Measurements from ENCODE around the gene STRC. TPM values are rescaled to one million over a fixed set of nuclear protein-coding genes. Genes with fewer than 3 reads are reported as not detected.
"Not testable (repeated sequence)": the region's sequence is repeated elsewhere in the genome, so short reads cannot be mapped to it uniquely, and the experiment has no call there.

The STRC gene
- total RNA-seq (1.0 and 1.3 TPM in 2 replicates), polyA plus RNA-seq (1.3 and 1.7 TPM in 2 replicates), polyA minus RNA-seq (0.43 and 1.3 TPM in 2 replicates)
- total RNA-seq (2013) = 0.56 TPM

- DNase-seq; H3K4me3 Mint-ChIP-seq; POLR2A ChIA-PET; ATAC-seq (ENCODE audit: low read depth); H3K4me1 ChIP-seq (ENCODE audit: control insufficient read depth in 2 of 2, insufficient read depth in 2 of 2, low read length in 2 of 2); intact Hi-C loops (cut with micrococcal nuclease); H3K27ac ChIP-seq (ENCODE audit: low read length in 2 of 2); H3K4me1 Mint-ChIP-seq; H3K9me3 ChIP-seq (ENCODE audit: control extremely low read depth in 1 of 3, control insufficient read depth in 2 of 3, insufficient read depth in 1 of 3, low read length in 2 of 3); H2AFZ ChIP-seq (ENCODE audit: insufficient read depth, low read depth, low read length, poor library complexity, severe bottlenecking); H3K36me3 ChIP-seq (replicated peaks in 1 of 2; ENCODE audit: control extremely low read depth in 1 of 2, control insufficient read depth in 1 of 2, extremely low read depth in 1 of 2, insufficient read depth in 2 of 2, low read length in 1 of 2); H3K4me3 ChIP-seq (ENCODE audit: control extremely low read depth in 1 of 5, extremely low read depth in 1 of 5, insufficient read depth in 1 of 5, low read depth in 2 of 5, low read length in 4 of 5); CTCF ChIA-PET; H3K27me3 Mint-ChIP-seq; H3K9me3 Mint-ChIP-seq (ENCODE audit: insufficient read depth); H4K20me1 ChIP-seq (ENCODE audit: control insufficient read depth, insufficient read depth, low read length, poor library complexity, severe bottlenecking); H3K4me2 ChIP-seq (replicated peaks; ENCODE audit: low read depth, low read length, poor library complexity, severe bottlenecking); H3K27me3 ChIP-seq (replicated peaks in 1 of 4; ENCODE audit: control extremely low read depth in 1 of 4, control insufficient read depth in 3 of 4, insufficient read depth in 4 of 4, low read length in 3 of 4); H3K79me2 ChIP-seq (ENCODE audit: control insufficient read depth, insufficient read depth, low read length); H3K9ac ChIP-seq (ENCODE audit: low read length); H3K27ac Mint-ChIP-seq: not testable (repeated sequence)
- no CpG with 5 or more reads among the region's 2 CpGs for WGBS (ENCODE audit: insufficient coverage)
Measured at GRCh38 chr15:43618700-43619099, at the start of gene STRC. TSS of gene STRC (minus strand) at chr15:43618800. CDS start at chr15:43618722, 78 bp downstream.

- H3K9me3 Mint-ChIP-seq (ENCODE audit: insufficient read depth); H3K27me3 ChIP-seq (replicated peaks in 1 of 4; ENCODE audit: control extremely low read depth in 1 of 4, control insufficient read depth in 3 of 4, insufficient read depth in 4 of 4, low read length in 3 of 4); H3K36me3 ChIP-seq (replicated peaks in 1 of 2; ENCODE audit: control extremely low read depth in 1 of 2, control insufficient read depth in 1 of 2, extremely low read depth in 1 of 2, insufficient read depth in 2 of 2, low read length in 1 of 2); H3K4me3 Mint-ChIP-seq; H2AFZ ChIP-seq (ENCODE audit: insufficient read depth, low read depth, low read length, poor library complexity, severe bottlenecking); H3K4me2 ChIP-seq (replicated peaks; ENCODE audit: low read depth, low read length, poor library complexity, severe bottlenecking); DNase-seq; H3K4me1 ChIP-seq (ENCODE audit: control insufficient read depth in 2 of 2, insufficient read depth in 2 of 2, low read length in 2 of 2); intact Hi-C loops (cut with micrococcal nuclease); ATAC-seq (ENCODE audit: low read depth); H3K4me3 ChIP-seq (ENCODE audit: control extremely low read depth in 1 of 5, extremely low read depth in 1 of 5, insufficient read depth in 1 of 5, low read depth in 2 of 5, low read length in 4 of 5); H3K27me3 Mint-ChIP-seq; POLR2A ChIA-PET; H3K4me1 Mint-ChIP-seq; CTCF ChIA-PET; H3K27ac ChIP-seq (ENCODE audit: low read length in 2 of 2); H3K9ac ChIP-seq (ENCODE audit: low read length); H3K79me2 ChIP-seq (ENCODE audit: control insufficient read depth, insufficient read depth, low read length); H3K9me3 ChIP-seq (ENCODE audit: control extremely low read depth in 1 of 3, control insufficient read depth in 2 of 3, insufficient read depth in 1 of 3, low read length in 2 of 3); H4K20me1 ChIP-seq (ENCODE audit: control insufficient read depth, insufficient read depth, low read length, poor library complexity, severe bottlenecking); H3K27ac Mint-ChIP-seq: not testable (repeated sequence)
- no CpG with 5 or more reads among the region's 1 CpG for whole genome bisulfite sequencing (ENCODE audit: insufficient coverage)
Measured at GRCh38 chr15:43666177-43666576, 47.6 kb upstream of the STRC start.

- H3K36me3 ChIP-seq (replicated peaks in 1 of 2; ENCODE audit: control extremely low read depth in 1 of 2, control insufficient read depth in 1 of 2, extremely low read depth in 1 of 2, insufficient read depth in 2 of 2, low read length in 1 of 2); H3K4me1 ChIP-seq (ENCODE audit: control insufficient read depth in 2 of 2, insufficient read depth in 2 of 2, low read length in 2 of 2); H3K27ac ChIP-seq (ENCODE audit: low read length in 2 of 2); H3K9me3 ChIP-seq (ENCODE audit: control extremely low read depth in 1 of 3, control insufficient read depth in 2 of 3, insufficient read depth in 1 of 3, low read length in 2 of 3); H2AFZ ChIP-seq (ENCODE audit: insufficient read depth, low read depth, low read length, poor library complexity, severe bottlenecking); H3K27me3 ChIP-seq (replicated peaks in 1 of 4; ENCODE audit: control extremely low read depth in 1 of 4, control insufficient read depth in 3 of 4, insufficient read depth in 4 of 4, low read length in 3 of 4); intact Hi-C loops (cut with micrococcal nuclease); H3K27me3 Mint-ChIP-seq; H3K27ac Mint-ChIP-seq; H3K79me2 ChIP-seq (ENCODE audit: control insufficient read depth, insufficient read depth, low read length); H3K4me2 ChIP-seq (replicated peaks; ENCODE audit: low read depth, low read length, poor library complexity, severe bottlenecking); ATAC-seq (ENCODE audit: low read depth); H3K4me3 ChIP-seq (ENCODE audit: control extremely low read depth in 1 of 5, extremely low read depth in 1 of 5, insufficient read depth in 1 of 5, low read depth in 2 of 5, low read length in 4 of 5); CTCF ChIA-PET; POLR2A ChIA-PET; DNase-seq; H4K20me1 ChIP-seq (ENCODE audit: control insufficient read depth, insufficient read depth, low read length, poor library complexity, severe bottlenecking); H3K9me3 Mint-ChIP-seq (ENCODE audit: insufficient read depth); H3K4me3 Mint-ChIP-seq; H3K9ac ChIP-seq (ENCODE audit: low read length); H3K4me1 Mint-ChIP-seq: not testable (repeated sequence)
- no CpG with 5 or more reads among the region's 8 CpGs for WGBS (ENCODE audit: insufficient coverage)
Measured at GRCh38 chr15:43663333-43663732, 44.7 kb upstream of the STRC start.

GRCh38 chr15:43662293-43662692, 43.7 kb upstream of the STRC start:
- H3K27me3 Mint-ChIP-seq; H3K9me3 Mint-ChIP-seq (ENCODE audit: insufficient read depth); H3K36me3 ChIP-seq (replicated peaks in 1 of 2; ENCODE audit: control extremely low read depth in 1 of 2, control insufficient read depth in 1 of 2, extremely low read depth in 1 of 2, insufficient read depth in 2 of 2, low read length in 1 of 2); POLR2A ChIA-PET; H3K4me1 ChIP-seq (ENCODE audit: control insufficient read depth in 2 of 2, insufficient read depth in 2 of 2, low read length in 2 of 2); H2AFZ ChIP-seq (ENCODE audit: insufficient read depth, low read depth, low read length, poor library complexity, severe bottlenecking); H3K4me2 ChIP-seq (replicated peaks; ENCODE audit: low read depth, low read length, poor library complexity, severe bottlenecking); H3K4me1 Mint-ChIP-seq; DNase-seq; CTCF ChIA-PET; H3K27ac ChIP-seq (ENCODE audit: low read length in 2 of 2); H3K79me2 ChIP-seq (ENCODE audit: control insufficient read depth, insufficient read depth, low read length); H3K9me3 ChIP-seq (ENCODE audit: control extremely low read depth in 1 of 3, control insufficient read depth in 2 of 3, insufficient read depth in 1 of 3, low read length in 2 of 3); H4K20me1 ChIP-seq (ENCODE audit: control insufficient read depth, insufficient read depth, low read length, poor library complexity, severe bottlenecking); H3K27me3 ChIP-seq (replicated peaks in 1 of 4; ENCODE audit: control extremely low read depth in 1 of 4, control insufficient read depth in 3 of 4, insufficient read depth in 4 of 4, low read length in 3 of 4); H3K27ac Mint-ChIP-seq; intact Hi-C loops (cut with micrococcal nuclease); H3K9ac ChIP-seq (ENCODE audit: low read length); H3K4me3 ChIP-seq (ENCODE audit: control extremely low read depth in 1 of 5, extremely low read depth in 1 of 5, insufficient read depth in 1 of 5, low read depth in 2 of 5, low read length in 4 of 5); H3K4me3 Mint-ChIP-seq: not testable (repeated sequence)
- peak; percentile 33 for ATAC-seq (ENCODE audit: low read depth)
- WGBS (ENCODE audit: insufficient coverage) = no CpG with 5 or more reads among the region's 2 CpGs
